ENCODE results near the gene C1QA.

C1QA gene

DNA sequence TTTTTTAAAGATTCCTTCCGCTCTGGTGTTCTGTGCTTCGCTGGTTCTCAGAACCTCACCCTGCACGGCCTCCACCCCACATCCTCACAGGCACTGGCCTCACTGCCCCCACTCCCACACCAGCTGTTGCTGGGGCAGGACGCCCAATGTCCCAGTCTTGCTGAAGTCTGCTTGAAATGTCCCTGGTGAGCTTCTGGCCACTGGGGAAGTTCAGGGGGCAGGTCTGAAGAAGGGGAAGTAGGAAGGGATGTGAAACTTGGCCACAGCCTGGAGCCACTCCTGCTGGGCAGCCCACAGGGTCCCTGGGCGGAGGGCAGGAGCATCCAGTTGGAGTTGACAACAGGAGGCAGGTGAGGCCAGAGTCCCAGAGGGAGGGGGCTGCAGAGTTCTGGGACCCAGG lies at the start of gene C1QA:
TSS of gene C1QA (plus strand) at position 276 of the 400 bp plus-strand sequence. CDS start 989 bp downstream, outside the sequence.
- DNase-seq = no peak

DNA sequence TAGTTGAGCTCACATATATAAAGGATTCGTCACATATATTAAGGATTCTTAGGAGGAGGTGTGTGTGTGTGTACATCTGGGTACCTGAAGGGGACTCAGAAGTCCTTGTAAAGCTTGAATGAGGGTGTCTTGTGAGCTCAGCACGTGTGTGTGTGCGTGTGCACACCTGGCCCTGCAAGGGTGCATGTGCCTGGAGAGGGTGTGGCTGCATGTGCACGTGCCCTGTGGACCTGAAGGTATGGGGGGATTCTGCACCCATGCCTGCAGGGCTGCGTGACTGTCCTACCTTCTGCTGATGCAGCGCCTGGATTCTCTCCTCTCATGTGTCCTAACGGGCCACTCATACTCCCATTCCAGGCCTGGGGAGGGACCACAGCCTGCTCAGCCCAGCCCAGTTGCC lies 49.2 kb upstream of the C1QA start:
- no peak for DNase-seq

- DNase-seq = no peak
Observed at GRCh38 chr1:22588899-22589422, 47.5 kb upstream of the C1QA start.

GRCh38 chr1:22591576-22591975 lies 44.9 kb upstream of the C1QA start:
- DNase-seq = no peak

DNA sequence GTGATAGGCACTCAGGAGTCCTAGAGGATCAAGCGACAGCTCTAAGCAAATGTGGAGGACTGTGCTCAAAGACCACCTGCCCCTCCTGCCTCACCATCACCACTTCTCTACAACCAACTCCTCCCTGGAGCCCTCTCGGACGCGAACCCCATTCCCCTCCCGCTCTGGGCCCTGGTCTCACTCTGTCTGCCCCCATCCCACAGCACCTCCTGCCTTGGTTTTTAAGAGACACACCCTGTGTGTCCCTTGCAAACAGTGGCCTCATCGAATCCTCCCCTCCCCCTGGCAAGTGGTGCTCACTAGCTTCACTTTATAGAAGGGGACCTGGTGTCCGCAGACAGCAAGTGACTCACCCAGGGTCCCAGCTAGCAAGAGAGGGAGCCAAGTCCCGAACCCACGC lies 44.4 kb upstream of the C1QA start:
- DNase-seq = no peak

- DNase-seq = no peak
Observed at GRCh38 chr1:22592919-22593790, 43.3 kb upstream of the C1QA start.

DNA sequence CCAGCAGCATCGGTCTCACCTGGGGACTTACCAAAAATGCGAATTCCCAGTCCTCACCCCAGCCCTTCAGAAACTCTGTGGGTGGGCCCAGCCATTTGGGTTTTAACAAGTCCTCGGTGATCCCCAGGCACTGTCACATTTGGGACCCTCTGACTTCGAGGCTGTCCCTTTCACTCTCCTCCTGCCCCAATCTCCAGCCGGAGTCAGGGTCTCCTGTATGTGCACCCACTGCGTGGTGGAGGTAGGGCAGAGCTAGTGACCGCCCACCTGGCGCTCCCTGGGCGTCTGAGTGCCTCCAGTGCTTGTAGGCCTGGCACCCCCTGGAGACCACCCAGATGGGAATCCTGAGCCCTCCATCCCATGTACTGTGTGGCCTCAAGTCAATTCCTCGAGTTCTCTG lies 42.0 kb upstream of the C1QA start:
- DNase-seq = no peak

- no peak for DNase-seq
Observed at GRCh38 chr1:22595108-22595507, 41.3 kb upstream of the C1QA start.

GRCh38 chr1:22597301-22597965 lies 39.0 kb upstream of the C1QA start:
- DNase-seq = no peak

- DNase-seq = no peak
Observed at GRCh38 chr1:22597996-22598395, 38.4 kb upstream of the C1QA start.

GRCh38 chr1:22598736-22599135 lies 37.7 kb upstream of the C1QA start:
- no peak for DNase-seq

DNA sequence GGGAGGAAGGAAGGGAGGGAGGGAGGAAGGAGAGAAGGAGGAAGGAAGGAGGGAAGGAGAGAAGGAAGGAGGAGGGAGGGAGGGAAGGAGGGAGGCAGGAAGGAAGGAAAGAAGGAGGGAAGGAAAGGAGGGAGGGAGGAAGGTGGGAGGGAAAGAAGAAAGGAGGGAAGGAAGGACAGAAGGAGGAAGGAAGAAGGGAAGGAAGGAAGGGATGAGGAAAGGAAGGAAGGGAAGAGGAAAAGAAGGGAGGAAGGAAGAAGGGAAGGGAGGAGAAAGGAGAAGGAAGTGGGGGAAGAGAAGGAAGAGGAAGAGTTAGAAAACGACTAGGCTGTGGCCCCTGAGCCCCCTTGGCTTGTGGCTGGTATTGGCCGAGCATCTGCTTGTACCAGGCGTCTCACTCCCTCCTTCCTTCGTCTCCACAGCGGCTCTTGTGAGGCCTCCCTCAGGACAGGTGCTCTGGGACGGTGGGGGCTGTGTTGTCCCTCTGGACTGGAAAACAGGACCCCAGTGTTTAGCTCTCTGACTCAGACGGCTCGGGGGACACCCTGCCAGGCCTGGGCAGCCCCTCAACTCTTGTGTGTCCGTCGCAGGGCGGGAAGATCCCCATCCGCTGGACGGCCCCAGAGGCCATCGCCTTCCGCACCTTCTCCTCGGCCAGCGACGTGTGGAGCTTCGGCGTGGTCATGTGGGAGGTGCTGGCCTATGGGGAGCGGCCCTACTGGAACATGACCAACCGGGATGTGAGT lies 36.2 kb upstream of the C1QA start:
- no peak for DNase-seq

- DNase-seq = no peak
Observed at GRCh38 chr1:22600817-22601605, 35.4 kb upstream of the C1QA start.

DNA sequence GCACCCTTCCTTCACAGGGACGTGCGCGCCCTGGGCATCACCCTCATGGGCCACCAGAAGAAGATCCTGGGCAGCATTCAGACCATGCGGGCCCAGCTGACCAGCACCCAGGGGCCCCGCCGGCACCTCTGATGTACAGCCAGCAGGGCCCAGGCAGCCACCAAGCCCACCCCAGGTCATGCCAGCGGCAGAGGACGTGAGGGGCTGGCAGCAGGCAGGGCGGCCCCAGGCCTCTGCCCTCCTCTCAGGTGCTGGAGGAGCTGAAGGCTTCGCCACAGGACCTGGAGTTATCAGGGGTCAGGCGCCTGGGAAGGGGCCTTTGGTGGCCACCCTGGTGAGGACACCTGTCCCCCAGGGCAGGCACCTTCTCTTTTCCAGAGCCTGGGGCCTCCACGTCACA lies 34.8 kb upstream of the C1QA start:
- DNase-seq = no peak

DNA sequence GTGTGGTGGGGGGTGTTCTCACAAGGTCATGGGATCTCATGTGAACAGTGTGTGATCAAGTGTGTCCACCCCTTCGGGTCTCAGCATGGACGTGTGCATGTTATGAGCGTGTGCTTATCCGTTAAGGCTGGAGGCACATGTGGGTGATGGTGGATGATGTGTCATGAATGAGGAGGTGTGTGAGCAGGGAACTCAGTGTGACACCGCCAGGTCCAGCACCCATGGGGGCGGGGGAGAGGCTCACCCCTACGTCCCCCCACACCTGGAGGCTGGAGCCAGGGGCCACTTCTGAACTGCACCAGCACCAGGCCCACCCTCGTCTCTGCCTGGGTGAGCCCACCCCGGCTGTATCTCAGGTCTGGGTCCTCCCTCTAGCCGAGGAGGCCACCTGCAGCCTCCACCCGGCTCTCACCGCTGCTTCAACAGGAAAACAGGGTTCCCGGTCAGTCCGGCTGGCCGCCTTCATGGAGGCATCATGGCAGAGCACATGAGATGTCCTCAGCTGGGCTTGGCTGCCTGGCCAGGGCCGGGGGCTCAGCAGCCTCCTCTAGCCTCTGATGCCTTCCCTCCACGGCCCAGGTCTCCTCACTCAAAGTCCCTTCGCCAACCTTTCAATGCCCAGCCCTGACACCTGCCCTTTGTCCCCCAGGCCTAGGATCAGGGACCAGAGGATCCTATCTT lies 34.2 kb upstream of the C1QA start:
- DNase-seq = no peak

DNA sequence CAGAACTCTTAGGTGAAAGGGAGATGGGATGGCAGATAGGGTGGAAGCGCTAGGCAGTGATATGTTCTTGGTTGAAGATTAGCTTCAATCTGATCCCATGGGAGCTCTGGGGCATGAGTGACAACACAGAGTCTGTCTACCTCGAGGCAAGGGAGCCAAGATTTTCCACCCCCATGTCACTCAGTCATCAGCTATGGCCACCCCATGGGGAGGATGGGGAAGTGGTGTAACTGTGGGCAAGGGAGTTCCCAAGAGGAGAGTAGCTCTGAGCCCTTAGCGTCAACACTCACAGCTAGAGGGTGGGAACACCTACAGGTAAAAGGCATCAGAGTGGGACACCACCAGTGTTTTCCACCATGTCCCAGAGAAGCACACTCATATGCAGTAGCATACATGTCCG lies 30.3 kb upstream of the C1QA start:
- no peak for DNase-seq

- no peak for DNase-seq
Observed at GRCh38 chr1:22607154-22607553, 29.3 kb upstream of the C1QA start.

DNA sequence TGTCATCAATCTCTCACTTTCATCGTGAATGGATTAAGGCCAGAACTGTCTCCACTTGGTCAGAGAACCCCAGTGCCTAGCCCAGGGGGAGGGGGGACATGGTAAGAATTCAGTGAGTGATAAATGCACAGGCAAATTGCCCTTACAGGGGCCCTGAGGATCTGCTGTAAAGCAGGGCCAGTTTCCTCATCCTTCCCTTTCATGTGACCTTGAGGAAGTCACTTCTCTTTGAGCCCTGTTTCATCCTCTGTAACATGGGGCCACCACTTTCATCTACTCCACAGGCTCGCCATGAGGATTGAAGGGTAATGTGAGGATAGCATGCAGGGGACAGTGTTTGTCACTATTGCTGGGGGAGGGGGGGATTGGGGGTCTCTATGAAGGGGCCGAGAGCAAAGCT lies 28.1 kb upstream of the C1QA start:
- no peak for DNase-seq

- DNase-seq = no peak
Observed at GRCh38 chr1:22609291-22609690, 27.1 kb upstream of the C1QA start.

GRCh38 chr1:22611530-22611947 lies 24.9 kb upstream of the C1QA start:
- peak; percentile 23 to 35 for DNase-seq

DNA sequence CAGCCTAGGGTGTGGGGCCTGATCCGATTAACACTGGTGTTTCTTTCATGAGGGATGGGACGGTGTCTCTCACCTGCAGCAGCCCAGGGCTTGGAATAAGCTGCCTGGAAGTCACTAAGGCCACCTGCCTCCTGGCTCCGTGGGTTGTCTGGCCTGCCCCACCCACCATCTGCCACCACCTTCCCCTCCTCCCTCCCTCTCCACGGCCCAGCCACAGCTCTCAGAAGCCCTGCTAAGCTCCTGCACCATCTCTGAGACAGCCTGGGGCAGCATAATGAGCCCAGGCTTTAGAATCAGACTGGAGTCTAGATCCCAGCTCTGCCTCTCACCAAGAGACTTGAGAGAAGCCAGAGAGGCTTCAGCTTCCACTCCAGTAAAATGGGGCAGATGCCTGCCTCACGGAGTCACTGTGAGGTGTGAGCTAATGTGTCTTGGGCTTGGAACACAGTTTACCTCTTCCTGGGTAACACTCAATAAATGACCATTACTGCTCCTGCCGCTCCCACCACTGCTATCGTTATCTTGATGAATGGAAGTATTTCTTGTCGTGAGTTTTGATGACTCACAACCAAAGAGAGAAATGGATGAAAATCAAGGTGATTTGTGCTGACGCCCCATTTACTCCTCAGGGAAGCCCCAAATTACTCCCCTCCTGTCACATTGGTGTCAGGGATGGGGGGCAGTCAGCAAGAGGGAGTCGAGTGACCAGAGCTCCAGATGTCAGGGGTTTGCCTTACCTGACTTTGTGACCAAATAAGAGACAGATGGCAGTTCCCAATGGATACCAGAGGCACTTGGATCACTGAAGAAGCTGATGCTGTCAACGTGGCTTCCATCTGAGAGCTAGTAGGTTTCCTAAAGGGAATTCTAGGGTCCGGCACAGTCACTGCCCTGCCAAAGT lies 23.5 kb upstream of the C1QA start:
- DNase-seq = no peak
